Measurements from ENCODE around the gene KHSRP.

Gene KHSRP

DNA sequence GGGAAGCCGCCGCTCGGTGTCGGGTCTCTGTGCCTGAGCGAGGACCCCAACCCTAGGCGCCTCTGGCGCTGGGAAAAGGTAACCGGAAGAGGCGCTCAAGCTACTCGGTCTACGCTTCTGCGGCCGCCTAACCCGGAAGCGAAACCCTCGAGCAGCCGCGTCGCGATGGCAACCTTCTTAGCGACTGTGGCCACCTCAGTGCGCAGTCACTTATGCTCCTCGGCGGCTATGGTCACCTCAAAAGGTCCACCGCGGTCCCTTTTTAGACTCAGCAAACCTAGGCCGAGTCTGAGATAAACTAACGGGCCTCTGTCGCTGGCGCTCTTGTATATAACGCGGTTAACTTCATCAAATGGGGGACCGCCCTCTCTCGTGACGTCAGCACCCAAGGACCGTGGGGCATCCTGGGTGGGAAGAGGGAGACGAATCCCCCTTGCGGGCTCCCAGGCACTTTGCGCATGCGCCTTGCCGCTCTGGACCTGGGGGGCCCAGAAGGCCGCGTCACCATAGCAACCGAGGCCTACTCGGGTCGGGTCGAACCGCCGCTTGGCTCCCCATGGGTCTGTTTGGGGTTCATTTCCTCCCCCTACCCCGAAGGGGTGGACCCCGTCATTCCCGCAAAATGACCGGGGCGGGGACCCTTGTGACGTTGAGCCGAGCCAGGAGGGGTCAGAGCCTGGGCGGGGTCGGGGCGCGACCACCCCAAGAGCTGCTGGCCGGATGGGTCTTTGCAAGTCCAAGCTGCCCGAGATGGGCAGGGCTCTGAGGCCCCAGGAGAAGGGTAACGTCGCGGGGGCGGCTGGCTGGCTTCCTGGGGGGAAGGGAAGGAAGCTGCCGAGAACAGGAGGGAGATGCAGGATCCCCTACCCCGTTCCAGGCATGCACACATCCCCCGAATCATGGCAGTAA lies 31.3 kb downstream of the KHSRP start, which contains the start of gene GTF2F1:
GTF2F1 (minus strand) TSS at position 91 of the 909 bp plus-strand sequence. CDS start 169 bp downstream, outside the sequence.
- DNase-seq (ENCODE audit: low read depth in 2 of 3, low spot score in 1 of 3): peak; percentile 86 to 90 (median 89)

- DNase-seq (ENCODE audit: low read depth in 2 of 3, low spot score in 1 of 3): no peak
Observed at GRCh38 chr19:6392221-6393073, 32.2 kb downstream of the KHSRP start.

DNA sequence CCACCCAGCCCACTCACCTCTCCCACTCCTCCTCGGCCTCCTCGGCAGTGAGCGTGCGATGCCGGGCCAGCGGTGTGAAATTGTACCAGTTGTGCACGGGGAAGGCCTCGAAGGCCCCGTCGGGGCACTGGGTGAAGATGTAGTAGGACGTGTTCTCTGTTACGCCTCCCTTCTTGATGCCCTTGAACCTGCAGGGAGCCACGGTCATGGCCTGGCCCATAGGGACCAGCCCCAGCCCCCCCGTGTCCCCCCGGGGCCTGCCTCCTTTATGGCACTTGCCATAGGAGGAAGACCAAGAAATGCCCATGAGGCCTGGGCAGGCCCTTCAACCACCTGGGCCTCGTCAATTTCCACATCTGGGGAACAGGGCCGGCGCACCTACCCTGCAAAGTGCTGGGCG lies 37.2 kb downstream of the KHSRP start:
- DNase-seq (ENCODE audit: low read depth in 2 of 3, low spot score in 1 of 3): no peak

DNA sequence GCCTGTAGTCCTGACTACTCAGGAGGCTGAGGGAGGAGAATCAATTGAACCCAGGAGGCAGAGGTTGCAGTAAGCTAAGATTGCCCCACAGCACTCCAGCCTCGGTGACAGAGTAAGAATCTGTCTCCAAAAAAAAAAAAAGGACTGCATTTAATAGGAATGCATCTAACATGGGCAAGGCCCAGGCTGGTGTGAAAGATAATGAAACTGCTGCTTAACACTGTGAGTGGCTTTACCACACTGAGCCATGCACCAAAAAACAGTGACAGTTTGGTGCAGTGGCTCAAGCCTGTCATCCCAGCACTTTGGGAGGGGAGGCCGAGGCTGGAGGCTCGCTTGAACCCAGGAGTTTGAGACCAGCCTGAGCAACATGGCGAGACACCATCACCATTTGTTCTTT lies 40.2 kb downstream of the KHSRP start:
- no peak for DNase-seq (ENCODE audit: low read depth in 2 of 3, low spot score in 1 of 3)

DNA sequence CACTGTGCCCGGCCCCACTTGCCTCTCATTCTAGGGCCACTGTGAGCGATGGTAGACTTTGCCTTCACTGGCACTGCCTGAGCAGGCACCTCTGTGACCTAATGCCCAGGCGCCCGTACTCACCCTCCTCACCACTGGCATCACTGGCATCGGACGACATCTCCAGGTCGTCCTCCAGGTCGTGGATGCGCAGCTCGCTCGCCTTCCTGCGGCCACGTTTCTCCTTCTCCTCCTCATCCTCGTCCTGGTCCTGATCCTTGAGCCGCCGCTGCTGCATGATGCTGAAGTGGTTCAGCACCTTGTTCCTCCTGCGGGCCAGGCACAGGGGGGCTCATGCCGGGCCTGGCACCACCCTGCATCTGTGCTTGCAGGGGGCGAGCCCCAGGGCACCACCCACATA lies 41.4 kb downstream of the KHSRP start:
- DNase-seq (ENCODE audit: low read depth in 2 of 3, low spot score in 1 of 3): no peak

- DNase-seq (ENCODE audit: low read depth in 2 of 3, low spot score in 1 of 3): no peak
Observed at GRCh38 chr19:6381030-6381750, 43.4 kb downstream of the KHSRP start.

- DNase-seq (ENCODE audit: low read depth in 2 of 3, low spot score in 1 of 3): no peak
Observed at GRCh38 chr19:6379744-6380143, 44.9 kb downstream of the KHSRP start.

DNA sequence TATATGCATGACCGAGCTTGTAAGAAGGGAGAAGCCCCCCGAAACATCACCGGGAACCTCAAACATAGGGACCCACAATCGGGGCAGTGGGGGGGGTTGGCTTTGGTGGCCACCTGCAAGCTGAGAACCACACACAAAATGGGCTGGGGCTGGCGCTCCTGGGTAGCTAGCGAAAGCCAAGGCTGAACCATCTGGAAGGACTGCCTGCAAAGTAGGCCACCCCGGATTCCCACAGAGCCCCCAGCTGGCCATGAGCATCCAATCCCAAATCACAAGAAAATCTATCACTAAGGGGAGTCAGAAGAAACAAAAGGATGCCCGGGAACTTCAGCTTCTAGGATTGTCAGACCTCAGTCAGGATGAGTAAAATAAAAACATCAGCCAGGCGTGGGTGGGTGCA lies 46.1 kb downstream of the KHSRP start:
- no peak for DNase-seq (ENCODE audit: low read depth in 2 of 3, low spot score in 1 of 3)

- no peak for DNase-seq (ENCODE audit: low read depth in 2 of 3, low spot score in 1 of 3)
Observed at GRCh38 chr19:6378041-6378440, 46.6 kb downstream of the KHSRP start.

GRCh38 chr19:6376512-6377190 lies 48.0 kb downstream of the KHSRP start:
- no peak for DNase-seq (ENCODE audit: low read depth in 2 of 3, low spot score in 1 of 3)

DNA sequence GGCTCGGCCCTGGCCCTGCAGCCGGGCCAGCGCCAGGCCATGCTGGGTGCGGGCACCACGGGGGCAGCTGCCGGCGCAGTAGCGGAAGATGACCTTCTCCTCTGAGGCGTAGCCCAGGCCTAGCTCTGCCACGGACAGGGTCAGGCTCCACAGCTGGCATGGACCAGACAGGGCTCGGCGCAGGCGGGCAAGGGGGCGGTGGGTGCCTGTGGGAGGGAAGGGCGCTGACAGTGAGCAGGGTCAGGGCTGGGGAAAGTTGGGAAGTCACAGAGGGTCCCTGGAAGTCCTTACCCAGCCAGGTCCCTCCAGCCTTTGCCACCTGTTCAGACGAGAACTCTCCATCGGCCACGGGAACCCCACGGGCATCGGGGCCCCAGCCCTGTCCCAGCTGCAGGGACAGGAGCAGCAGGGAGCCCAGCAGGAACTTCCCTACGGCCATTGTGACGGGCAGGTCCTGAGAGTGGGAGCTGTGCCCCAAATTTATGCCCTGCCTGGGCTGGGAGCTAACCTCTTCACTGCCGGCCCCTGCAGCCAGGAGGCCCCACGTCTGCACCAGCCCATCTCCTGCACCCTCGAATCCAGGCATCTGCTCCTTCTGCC lies 49.1 kb downstream of the KHSRP start, which contains the start of gene PSPN:
PSPN (minus strand) TSS at position 523 of the 600 bp plus-strand sequence; CDS start at position 439, 84 bp downstream.
- DNase-seq (ENCODE audit: low read depth in 2 of 3, low spot score in 1 of 3): no peak

GRCh38 chr19:6374711-6375410 lies 49.8 kb downstream of the KHSRP start:
- DNase-seq (ENCODE audit: low read depth in 2 of 3, low spot score in 1 of 3): no peak

DNA sequence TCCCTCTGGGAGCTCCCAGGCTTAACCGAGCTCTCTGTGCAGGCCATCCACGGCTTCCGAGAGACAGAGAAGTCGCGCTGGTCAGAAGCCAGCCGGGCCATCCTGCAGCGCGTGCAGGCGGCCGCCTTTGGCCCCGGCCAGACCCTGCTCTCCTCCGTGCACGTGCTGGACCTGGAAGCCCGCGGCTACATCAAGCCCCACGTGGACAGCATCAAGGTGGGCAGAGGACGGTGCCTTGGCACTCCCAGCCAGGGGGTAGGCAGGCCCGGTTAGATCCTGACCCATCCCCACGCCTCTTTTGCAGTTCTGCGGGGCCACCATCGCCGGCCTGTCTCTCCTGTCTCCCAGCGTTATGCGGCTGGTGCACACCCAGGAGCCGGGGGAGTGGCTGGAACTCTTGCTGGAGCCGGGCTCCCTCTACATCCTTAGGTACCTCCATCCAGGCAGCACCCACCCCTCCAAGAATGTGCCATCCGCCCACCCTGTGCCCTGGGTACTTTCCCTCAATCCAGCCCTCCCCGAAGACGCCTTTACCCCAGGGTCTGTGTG lies 50.4 kb downstream of the KHSRP start:
- no peak for DNase-seq (ENCODE audit: low read depth in 2 of 3, low spot score in 1 of 3)

GRCh38 chr19:6373813-6374108 lies 50.9 kb downstream of the KHSRP start:
- no peak for DNase-seq (ENCODE audit: low read depth in 2 of 3, low spot score in 1 of 3)

DNA sequence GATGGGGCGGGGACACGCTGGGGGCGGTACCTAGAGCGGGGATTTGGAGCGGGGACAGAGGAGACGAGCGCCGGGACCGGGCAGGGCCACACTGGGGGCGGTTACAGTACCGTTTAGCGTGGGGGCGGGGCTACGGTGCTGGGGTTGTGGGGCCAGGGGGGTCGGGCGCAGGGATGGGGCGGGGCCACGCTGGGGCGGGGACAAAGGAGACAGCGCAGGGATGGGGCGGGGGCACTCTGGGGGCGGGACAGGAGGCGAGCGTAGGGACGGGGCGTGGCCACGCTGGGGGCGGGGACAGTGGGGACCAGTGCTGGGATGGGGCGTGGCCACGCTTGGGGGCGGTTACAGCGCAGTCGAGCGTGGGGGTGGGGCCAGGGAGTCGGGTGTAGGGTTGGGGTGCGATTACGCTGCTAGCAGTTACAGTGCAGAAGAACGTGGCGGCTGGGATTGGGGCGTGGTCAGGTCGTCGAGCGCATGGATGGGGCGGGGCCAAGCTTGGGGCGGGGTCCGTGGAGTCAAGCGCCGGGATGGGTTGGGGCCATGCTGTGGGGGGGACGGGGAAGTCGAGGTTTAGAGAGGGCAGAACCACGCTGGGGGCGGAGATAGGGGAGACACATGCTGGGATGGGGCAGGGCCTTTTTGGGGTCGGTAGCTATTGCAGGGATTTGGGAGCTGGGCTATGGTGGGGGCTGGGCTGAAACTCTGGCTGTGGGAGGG lies 51.4 kb downstream of the KHSRP start:
- peak; percentile 99 to 100 (median 99) for DNase-seq (ENCODE audit: low read depth in 2 of 3, low spot score in 1 of 3)

- peak; percentile 92 to 95 (median 93) for DNase-seq (ENCODE audit: low read depth in 2 of 3, low spot score in 1 of 3)
Observed at GRCh38 chr19:6372594-6373095, 52.0 kb downstream of the KHSRP start, which contains the start of gene ALKBH7. ALKBH7 (plus strand) TSS chr19:6372794; CDS start chr19:6372821, 27 bp downstream.

DNA sequence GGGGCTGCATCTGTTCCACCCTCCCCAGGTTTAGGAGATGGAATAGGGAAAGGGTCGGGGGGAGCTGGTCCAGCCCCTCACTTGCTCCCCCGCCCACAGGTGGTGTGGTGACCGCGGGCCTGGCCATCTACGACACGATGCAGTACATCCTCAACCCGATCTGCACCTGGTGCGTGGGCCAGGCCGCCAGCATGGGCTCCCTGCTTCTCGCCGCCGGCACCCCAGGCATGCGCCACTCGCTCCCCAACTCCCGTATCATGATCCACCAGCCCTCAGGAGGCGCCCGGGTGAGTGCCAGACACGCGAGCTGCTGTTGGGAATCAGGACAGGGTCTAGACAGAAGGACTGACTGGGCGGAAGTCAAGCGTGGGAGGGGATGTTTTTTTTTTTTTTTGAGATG lies 60.3 kb downstream of the KHSRP start:
- no peak for DNase-seq (ENCODE audit: low read depth in 2 of 3, low spot score in 1 of 3)

Measured in stimulated activated CD4-positive, alpha-beta T cell treated with anti-CD3 and anti-CD28 coated beads, Interleukin-12 subunit alpha, Interleukin-12 subunit beta, amount 100 ng/mL, for 48 hours (primary cell).